Suprapubic skin (tissue), 3 donors: Measurements from ENCODE around the gene SMYD3.

ENCODE experiments used
- EP300 ChIP-seq: sonication (generic); formaldehyde crosslinking; IDR thresholded peaks from one replicate; pipeline ENCODE4 v1.6.1; 2017; ENCODE audit warnings: antibody characterized with exemption
- POLR2A ChIP-seq, 2 donors: fragments of 450-650 bp; IDR thresholded peaks; one replicate each; pipeline ENCODE4 v1.6.1; 2017; ENCODE audit warnings: antibody characterized with exemption in 2 of 2, mild to moderate bottlenecking in 2 of 2, moderate library complexity in 2 of 2
- TF ChIP-seq, protein P1 (sequence below), 2 donors: fragments of 200-600 bp in 1 of 2; fragments of 450-650 bp in 1 of 2; sonication (generic) in 1 of 2; IDR thresholded peaks; one replicate each; pipeline ENCODE4 v1.5.1; 2016 to 2019; ENCODE audit warnings: antibody characterized with exemption in 2 of 2, mild to moderate bottlenecking in 1 of 2, moderate library complexity in 1 of 2

DNA sequence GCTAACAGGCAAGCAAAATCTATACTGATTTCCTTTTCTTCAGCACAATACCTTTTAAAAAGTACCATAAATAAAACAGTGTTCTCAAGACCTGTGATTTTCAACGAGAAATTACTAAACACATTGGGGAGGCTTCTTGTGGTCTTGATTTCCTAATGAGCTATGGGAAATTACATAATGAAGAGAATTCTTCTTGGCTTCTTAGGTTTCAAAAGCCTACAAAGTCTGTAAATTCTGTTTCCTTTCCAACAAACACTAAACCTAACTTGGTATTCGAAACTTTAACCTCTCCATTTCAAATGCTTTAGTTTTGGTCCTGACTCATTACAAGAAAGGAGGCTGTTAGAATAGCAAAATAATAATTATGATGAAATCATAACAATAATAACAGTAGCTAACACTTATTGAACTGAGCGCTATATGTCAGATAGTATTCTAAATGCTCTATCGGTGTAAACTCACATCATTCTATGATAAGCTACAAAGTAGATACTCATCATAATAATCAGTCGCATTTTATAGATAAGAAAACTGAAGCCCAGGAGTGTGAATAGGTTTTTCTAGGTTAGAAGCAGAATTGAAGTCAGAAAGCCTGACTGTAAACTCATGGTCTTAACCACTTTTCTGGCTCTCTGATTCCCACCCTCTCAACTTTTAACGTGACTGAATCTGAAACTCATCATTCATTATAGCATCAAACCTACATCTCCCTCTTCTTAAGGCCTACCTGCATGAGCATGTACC is 486.7 kb downstream of the SMYD3 start:
- TF ChIP-seq, protein P1, sequence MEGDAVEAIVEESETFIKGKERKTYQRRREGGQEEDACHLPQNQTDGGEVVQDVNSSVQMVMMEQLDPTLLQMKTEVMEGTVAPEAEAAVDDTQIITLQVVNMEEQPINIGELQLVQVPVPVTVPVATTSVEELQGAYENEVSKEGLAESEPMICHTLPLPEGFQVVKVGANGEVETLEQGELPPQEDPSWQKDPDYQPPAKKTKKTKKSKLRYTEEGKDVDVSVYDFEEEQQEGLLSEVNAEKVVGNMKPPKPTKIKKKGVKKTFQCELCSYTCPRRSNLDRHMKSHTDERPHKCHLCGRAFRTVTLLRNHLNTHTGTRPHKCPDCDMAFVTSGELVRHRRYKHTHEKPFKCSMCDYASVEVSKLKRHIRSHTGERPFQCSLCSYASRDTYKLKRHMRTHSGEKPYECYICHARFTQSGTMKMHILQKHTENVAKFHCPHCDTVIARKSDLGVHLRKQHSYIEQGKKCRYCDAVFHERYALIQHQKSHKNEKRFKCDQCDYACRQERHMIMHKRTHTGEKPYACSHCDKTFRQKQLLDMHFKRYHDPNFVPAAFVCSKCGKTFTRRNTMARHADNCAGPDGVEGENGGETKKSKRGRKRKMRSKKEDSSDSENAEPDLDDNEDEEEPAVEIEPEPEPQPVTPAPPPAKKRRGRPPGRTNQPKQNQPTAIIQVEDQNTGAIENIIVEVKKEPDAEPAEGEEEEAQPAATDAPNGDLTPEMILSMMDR (IDR thresholded peaks at IDR 0.05): no peak
- TF ChIP-seq EP300 (no peak), POLR2A (IDR thresholded peaks at IDR 0.05) (no peak)
